ENCODE results near the gene IL37. TPM values are rescaled to one million over a fixed set of nuclear protein-coding genes. Genes with fewer than 3 reads are reported as not detected.
"Not testable (repeated sequence)": the region's sequence is repeated elsewhere in the genome, so short reads cannot be mapped to it uniquely, and the experiment has no call there.

The IL37 gene
- total RNA-seq, 1 experiment from 2014 or later, result not detected

- not testable (repeated sequence) for H4K20me1 ChIP-seq (ENCODE audit: insufficient read depth, low read depth, low read length); H3K79me2 ChIP-seq (ENCODE audit: low read length); H3K4me1 ChIP-seq (ENCODE audit: low read length); H3K4me2 ChIP-seq (ENCODE audit: low read depth, low read length, poor library complexity, severe bottlenecking); H3K36me3 ChIP-seq (ENCODE audit: insufficient read depth, low read length); H3K9ac ChIP-seq (ENCODE audit: low read length); H3K4me3 ChIP-seq (ENCODE audit: low read length); H3K9me3 ChIP-seq (ENCODE audit: low read length); DNase-seq; H3K9me2 ChIP-seq (replicated peaks; ENCODE audit: insufficient read depth, low read length); H3K27ac ChIP-seq (ENCODE audit: low read length); H3K27me3 ChIP-seq (ENCODE audit: low read length); H2AFZ ChIP-seq (ENCODE audit: low read length)
Measured at GRCh38 chr2:112901431-112902065, 9.4 kb upstream of the IL37 start.

GRCh38 chr2:112902816-112903215, 8.1 kb upstream of the IL37 start:
- Histone ChIP-seq H3K4me1 (ENCODE audit: low read length) (no peaks in the 10 kb centered on the region), H2AFZ (ENCODE audit: low read length) (no peak overlapping the region), H3K9me2 (replicated peaks; ENCODE audit: insufficient read depth, low read length) (no peaks in the 10 kb centered on the region), H3K36me3 (ENCODE audit: insufficient read depth, low read length) (no peaks in the 10 kb centered on the region), H4K20me1 (ENCODE audit: insufficient read depth, low read depth, low read length) (no peaks in the 10 kb centered on the region), H3K27ac (ENCODE audit: low read length) (no peak overlapping the region), H3K79me2 (ENCODE audit: low read length) (no peaks in the 10 kb centered on the region), H3K4me2 (ENCODE audit: low read depth, low read length, poor library complexity, severe bottlenecking) (no peak overlapping the region), H3K9me3 (ENCODE audit: low read length) (no peaks in the 10 kb centered on the region), H3K4me3 (ENCODE audit: low read length) (no peak overlapping the region), H3K27me3 (ENCODE audit: low read length) (no peaks in the 10 kb centered on the region), H3K9ac (ENCODE audit: low read length) (no peak overlapping the region)
- no peak for DNase-seq

- Histone ChIP-seq H3K27me3 (ENCODE audit: low read length) (no peaks in the 10 kb centered on the region), H3K9me3 (ENCODE audit: low read length) (no peaks in the 10 kb centered on the region), H3K4me2 (ENCODE audit: low read depth, low read length, poor library complexity, severe bottlenecking) (no peak overlapping the region), H2AFZ (ENCODE audit: low read length) (no peak overlapping the region), H3K9ac (ENCODE audit: low read length) (no peak overlapping the region), H3K36me3 (ENCODE audit: insufficient read depth, low read length) (no peaks in the 10 kb centered on the region), H3K27ac (ENCODE audit: low read length) (no peak overlapping the region), H3K9me2 (replicated peaks; ENCODE audit: insufficient read depth, low read length) (no peaks in the 10 kb centered on the region), H3K4me1 (ENCODE audit: low read length) (no peaks in the 10 kb centered on the region), H3K79me2 (ENCODE audit: low read length) (no peaks in the 10 kb centered on the region), H4K20me1 (ENCODE audit: insufficient read depth, low read depth, low read length) (no peaks in the 10 kb centered on the region), H3K4me3 (ENCODE audit: low read length) (no peak overlapping the region)
- DNase-seq, result no peak
Measured at GRCh38 chr2:112904883-112905282, 6.1 kb upstream of the IL37 start.

GRCh38 chr2:112906276-112906675, 4.7 kb upstream of the IL37 start:
- no peak for DNase-seq

GRCh38 chr2:112907001-112907949, 3.7 kb upstream of the IL37 start:
- no peak for DNase-seq
- Histone ChIP-seq H3K4me3 (ENCODE audit: low read length) (no peak overlapping the region), H2AFZ (ENCODE audit: low read length) (no peak overlapping the region), H3K4me2 (ENCODE audit: low read depth, low read length, poor library complexity, severe bottlenecking) (no peak overlapping the region), H3K27ac (ENCODE audit: low read length) (no peak overlapping the region), H4K20me1 (ENCODE audit: insufficient read depth, low read depth, low read length) (no peaks in the 10 kb centered on the region), H3K36me3 (ENCODE audit: insufficient read depth, low read length) (no peaks in the 10 kb centered on the region), H3K4me1 (ENCODE audit: low read length) (no peaks in the 10 kb centered on the region), H3K9me2 (replicated peaks; ENCODE audit: insufficient read depth, low read length) (no peaks in the 10 kb centered on the region), H3K27me3 (ENCODE audit: low read length) (no peaks in the 10 kb centered on the region), H3K9me3 (ENCODE audit: low read length) (no peaks in the 10 kb centered on the region), H3K9ac (ENCODE audit: low read length) (no peak overlapping the region), H3K79me2 (ENCODE audit: low read length) (no peaks in the 10 kb centered on the region)

More at GRCh38 chr2:112906276-112906675, 4.7 kb upstream of the IL37 start:
- no peak overlapping the region for H2AFZ ChIP-seq (ENCODE audit: low read length)
- H3K27me3 ChIP-seq (ENCODE audit: low read length), result no peaks in the 10 kb centered on the region
- no peaks in the 10 kb centered on the region for H3K9me2 ChIP-seq (replicated peaks; ENCODE audit: insufficient read depth, low read length)
- no peaks in the 10 kb centered on the region for H3K9me3 ChIP-seq (ENCODE audit: low read length)
- no peaks in the 10 kb centered on the region for H3K4me1 ChIP-seq (ENCODE audit: low read length)
- no peak overlapping the region for H3K9ac ChIP-seq (ENCODE audit: low read length)
- H3K4me2 ChIP-seq (ENCODE audit: low read depth, low read length, poor library complexity, severe bottlenecking), result no peak overlapping the region
- H3K36me3 ChIP-seq (ENCODE audit: insufficient read depth, low read length), result no peaks in the 10 kb centered on the region
- no peak overlapping the region for H3K27ac ChIP-seq (ENCODE audit: low read length)
- H3K79me2 ChIP-seq (ENCODE audit: low read length), result no peaks in the 10 kb centered on the region
- H4K20me1 ChIP-seq (ENCODE audit: insufficient read depth, low read depth, low read length), result no peaks in the 10 kb centered on the region
- H3K4me3 ChIP-seq (ENCODE audit: low read length), result no peak overlapping the region

GRCh38 chr2:112908559-112908958, 2.4 kb upstream of the IL37 start:
- not testable (repeated sequence) for H3K9me2 ChIP-seq (replicated peaks; ENCODE audit: insufficient read depth, low read length); H3K9ac ChIP-seq (ENCODE audit: low read length); H4K20me1 ChIP-seq (ENCODE audit: insufficient read depth, low read depth, low read length); H3K4me1 ChIP-seq (ENCODE audit: low read length); DNase-seq; H3K27ac ChIP-seq (ENCODE audit: low read length); H3K79me2 ChIP-seq (ENCODE audit: low read length); H3K36me3 ChIP-seq (ENCODE audit: insufficient read depth, low read length); H3K27me3 ChIP-seq (ENCODE audit: low read length); H3K9me3 ChIP-seq (ENCODE audit: low read length); H3K4me2 ChIP-seq (ENCODE audit: low read depth, low read length, poor library complexity, severe bottlenecking); H2AFZ ChIP-seq (ENCODE audit: low read length); H3K4me3 ChIP-seq (ENCODE audit: low read length)

GRCh38 chr2:112910219-112910618, 746 bp upstream of the IL37 start:
- H3K9me2 ChIP-seq (replicated peaks; ENCODE audit: insufficient read depth, low read length), result no peaks in the 10 kb centered on the region

GRCh38 chr2:112912403-112912802, 1.4 kb downstream of the IL37 start:
- Histone ChIP-seq H3K9ac (ENCODE audit: low read length) (no peak overlapping the region), H3K4me3 (ENCODE audit: low read length) (no peak overlapping the region), H3K79me2 (ENCODE audit: low read length) (no peaks in the 10 kb centered on the region), H3K27ac (ENCODE audit: low read length) (no peak overlapping the region), H3K4me2 (ENCODE audit: low read depth, low read length, poor library complexity, severe bottlenecking) (no peak overlapping the region), H3K36me3 (ENCODE audit: insufficient read depth, low read length) (no peaks in the 10 kb centered on the region), H3K27me3 (ENCODE audit: low read length) (no peaks in the 10 kb centered on the region), H3K9me3 (ENCODE audit: low read length) (no peaks in the 10 kb centered on the region), H3K9me2 (replicated peaks; ENCODE audit: insufficient read depth, low read length) (no peaks in the 10 kb centered on the region), H4K20me1 (ENCODE audit: insufficient read depth, low read depth, low read length) (no peaks in the 10 kb centered on the region), H2AFZ (ENCODE audit: low read length) (no peak overlapping the region), H3K4me1 (ENCODE audit: low read length) (no peaks in the 10 kb centered on the region)
- no peak for DNase-seq

More at GRCh38 chr2:112910219-112910618, 746 bp upstream of the IL37 start:
- no peaks in the 10 kb centered on the region for H3K9me3 ChIP-seq (ENCODE audit: low read length)
- H4K20me1 ChIP-seq (ENCODE audit: insufficient read depth, low read depth, low read length), result no peaks in the 10 kb centered on the region
- H3K9ac ChIP-seq (ENCODE audit: low read length), result no peak overlapping the region
- H3K27ac ChIP-seq (ENCODE audit: low read length), result no peak overlapping the region
- no peak overlapping the region for H2AFZ ChIP-seq (ENCODE audit: low read length)
- no peak for DNase-seq
- no peak overlapping the region for H3K4me3 ChIP-seq (ENCODE audit: low read length)
- H3K4me2 ChIP-seq (ENCODE audit: low read depth, low read length, poor library complexity, severe bottlenecking), result no peak overlapping the region
- H3K79me2 ChIP-seq (ENCODE audit: low read length), result no peaks in the 10 kb centered on the region
- H3K27me3 ChIP-seq (ENCODE audit: low read length), result no peaks in the 10 kb centered on the region
- no peaks in the 10 kb centered on the region for H3K36me3 ChIP-seq (ENCODE audit: insufficient read depth, low read length)
- no peaks in the 10 kb centered on the region for H3K4me1 ChIP-seq (ENCODE audit: low read length)

All from Karpas-422 (cell line).